NCI-H526 treated with DMSO at 0.1 percent for 48 hours (cell line): ENCODE data around the gene C1orf232.

ENCODE experiments used
- DNase-seq: peaks from one replicate; lab custom pipeline; 2025; lab: John Stamatoyannopoulos, UW

C1orf232 gene

GRCh38 chr1:26124418-26125331 is 44.1 kb downstream of the C1orf232 start:
- DNase-seq = no peak

GRCh38 chr1:26122988-26123973 is 45.5 kb downstream of the C1orf232 start:
- no peak for DNase-seq

- no peak for DNase-seq
Observed at GRCh38 chr1:26121854-26122773, 46.6 kb downstream of the C1orf232 start.

GRCh38 chr1:26119892-26120608 is 48.7 kb downstream of the C1orf232 start:
- no peak for DNase-seq

- DNase-seq = no peak
Observed at GRCh38 chr1:26114165-26114927, 54.4 kb downstream of the C1orf232 start.
